Heart left ventricle (tissue), 16 donors: Measurements from ENCODE around the gene RALB. TPM values are rescaled to one million over a fixed set of nuclear protein-coding genes. Genes with fewer than 3 reads are reported as not detected.

Source experiments
- ATAC-seq, 4 donors: fragments of 200-7000 bp; cut with Tn5 transposase; one replicate each; pipeline ENCODE4 v1.9.1; 2020 to 2022; ENCODE audit warnings: moderate library complexity in 4 of 4, mild to moderate bottlenecking in 3 of 4, moderate number of reproducible peaks in 1 of 4
- DNase-seq, 5 donors: peaks; one replicate each; pipeline ENCODE4 v3.0.0-alpha.2; 2020
- H3K27ac ChIP-seq, 12 donors: fragments of 200-600 bp; sonication (generic) in 4 of 12; one replicate each; pipeline versions ENCODE4 v1.5.0 to v1.8.0; 2016 to 2022; ENCODE audit warnings: mild to moderate bottlenecking in 2 of 12
- H3K27me3 ChIP-seq, 9 donors: fragments of 200-600 bp; sonication (generic) in 2 of 9; one replicate each; pipeline versions ENCODE4 v1.5.1 to v1.8.0; 2016 to 2022; ENCODE audit warnings: mild to moderate bottlenecking in 3 of 9
- H3K36me3 ChIP-seq, 9 donors: fragments of 200-600 bp; sonication (generic) in 2 of 9; one replicate each; pipeline versions ENCODE4 v1.5.0 to v1.8.0; 2018 to 2022; ENCODE audit warnings: mild to moderate bottlenecking in 2 of 9
- H3K4me1 ChIP-seq, 12 donors: fragments of 200-600 bp; sonication (generic) in 4 of 12; one replicate each; pipeline versions ENCODE4 v1.5.0 to v1.8.0; 2016 to 2022; ENCODE audit warnings: mild to moderate bottlenecking in 3 of 12
- H3K4me3 ChIP-seq, 12 donors: fragments of 200-600 bp; sonication (generic) in 4 of 12; one replicate each; pipeline versions ENCODE4 v1.5.0 to v1.8.0; 2017 to 2022; ENCODE audit warnings: mild to moderate bottlenecking in 9 of 12, moderate library complexity in 4 of 12
- H3K9me3 ChIP-seq, 12 donors: fragments of 200-600 bp; sonication (generic) in 4 of 12; one replicate each; pipeline versions ENCODE4 v1.5.0 to v1.8.0; 2016 to 2022; ENCODE audit warnings: mild to moderate bottlenecking in 1 of 12
- POLR2A ChIP-seq, 2 donors: fragments of 450-650 bp; IDR thresholded peaks; one replicate each; pipeline ENCODE4 v1.6.1; 2017; ENCODE audit warnings: antibody characterized with exemption in 2 of 2, mild to moderate bottlenecking in 2 of 2, moderate library complexity in 2 of 2
- WGBS, 4 donors: extraction: QIAGEN DNeasy Blood & Tissue Kit in 2 of 4; methylation state at CpG; one replicate each; pipeline versions ENCODE4 v1.1.5 to v1.1.7; 2013 to 2018; 5-methylcytosine and 5-hydroxymethylcytosine counted together
- intact Hi-C, 10 donors: fragments of 100-400 bp; cut with DNase I; formaldehyde crosslinking; loops; one replicate each; pipeline versions ENCODE4 v1.11.1 to v1.14.2; 2022
- polyA plus RNA-seq, 2 donors: library from polyadenylated mRNA; stranded (reverse); fragments of 200-250 nt; gene quantifications; one replicate each; pipeline ENCODE4 v1.2.3, GENCODE V29; 2013
- total RNA-seq, 9 donors: library from RNA; depleted of rRNA in 2 of 9; stranded (reverse); fragments of >200 nt in 2 of 9; fragmentation: NEBNext Ultra II Directional in 3 of 9; extraction: Animal tissue kit (Norgen Biotek cat#: 25700) in 3 of 9; gene quantifications; one replicate each; pipeline versions ENCODE4 v1.1.0 to v1.2.4, GENCODE V29; 2016 to 2023
- TF ChIP-seq, protein P1 (sequence below), 12 donors: fragments of 200-600 bp; sonication (generic) in 4 of 12; IDR thresholded peaks; one replicate each; pipeline versions ENCODE4 v1.5.0 to v1.8.0; 2018 to 2022; ENCODE audit warnings: antibody characterized with exemption in 12 of 12, mild to moderate bottlenecking in 5 of 12
- donor health status: ischemic (EF 13 %, LVEDD 7.1; RV severe dilation, severe dysfunction).
- donor health status: healthy with polysubstance abuse.
- donor health status: DM: no; HTN: yes; CAD: no.
- donor health status: DM: no; HTN: no; CAD: no.
- donor health status: ischemic (EF 25% LVEDD 6.9; RV normal size, moderate dysfunction).
- donor health status: ischemic (EF 25% LVEDD 5.7; RV mildly dilated, moderate dysfunction).
- donor health status: healthy.
- donor health status: DM: yes; HTN: yes; CAD: no.
- donor health status: ischemic (EF 35%, LVEDD 5.7; RV mildly dilated, moderate dysfunction).
- donor health status: nonischemic (EF 11% LVEDD 7.7; RV severe dilation, severe dysfunction).
- donor health status: DM: yes; HTN: yes; CAD: no.
- donor health status: PGD.
- donor health status: ischemic (EF 29% LVEDD 5.4; RV normal size, mild dysfunction).
- donor health status: nonischemic (EF 23%, LVEDD 6.1; RV moderate dilation, normal function).

The RALB gene
- total and polyA plus RNA-seq, 11 donors: 30.5 to 111 (median 45.1) TPM

GRCh38 chr2:120238728-120239487, 13.7 kb upstream of the RALB start:
- 70 to 79% (median 74%) methylated on average over 22 of the region's 22 CpGs for whole genome bisulfite sequencing, 4 donors
- peak in 2 of 5 donors; percentile 47 to 78 for DNase-seq
- peak in 3 of 4 donors; percentile 75 to 83 (median 76) for ATAC-seq
- Histone ChIP-seq H3K27ac (peak overlapping the region in 11 of 12 donors; percentile 18 to 84 (median 68)), H3K27me3 (peaks cover 0 to 4% (median 0%) of the 10 kb centered on the region in 9 donors), H3K36me3 (no peaks in the 10 kb centered on the region), H3K4me3 (peak overlapping the region in 1 of 12 donors; percentile 5), H3K9me3 (no peaks in the 10 kb centered on the region), H3K4me1 (peaks cover 0 to 31% (median 13%) of the 10 kb centered on the region in 12 donors)
- TF ChIP-seq, protein P1, sequence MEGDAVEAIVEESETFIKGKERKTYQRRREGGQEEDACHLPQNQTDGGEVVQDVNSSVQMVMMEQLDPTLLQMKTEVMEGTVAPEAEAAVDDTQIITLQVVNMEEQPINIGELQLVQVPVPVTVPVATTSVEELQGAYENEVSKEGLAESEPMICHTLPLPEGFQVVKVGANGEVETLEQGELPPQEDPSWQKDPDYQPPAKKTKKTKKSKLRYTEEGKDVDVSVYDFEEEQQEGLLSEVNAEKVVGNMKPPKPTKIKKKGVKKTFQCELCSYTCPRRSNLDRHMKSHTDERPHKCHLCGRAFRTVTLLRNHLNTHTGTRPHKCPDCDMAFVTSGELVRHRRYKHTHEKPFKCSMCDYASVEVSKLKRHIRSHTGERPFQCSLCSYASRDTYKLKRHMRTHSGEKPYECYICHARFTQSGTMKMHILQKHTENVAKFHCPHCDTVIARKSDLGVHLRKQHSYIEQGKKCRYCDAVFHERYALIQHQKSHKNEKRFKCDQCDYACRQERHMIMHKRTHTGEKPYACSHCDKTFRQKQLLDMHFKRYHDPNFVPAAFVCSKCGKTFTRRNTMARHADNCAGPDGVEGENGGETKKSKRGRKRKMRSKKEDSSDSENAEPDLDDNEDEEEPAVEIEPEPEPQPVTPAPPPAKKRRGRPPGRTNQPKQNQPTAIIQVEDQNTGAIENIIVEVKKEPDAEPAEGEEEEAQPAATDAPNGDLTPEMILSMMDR (IDR thresholded peaks at IDR 0.05): no peak
- no peak for TF ChIP-seq POLR2A (IDR thresholded peaks at IDR 0.05)
- intact Hi-C loops: no loop called here

DNA sequence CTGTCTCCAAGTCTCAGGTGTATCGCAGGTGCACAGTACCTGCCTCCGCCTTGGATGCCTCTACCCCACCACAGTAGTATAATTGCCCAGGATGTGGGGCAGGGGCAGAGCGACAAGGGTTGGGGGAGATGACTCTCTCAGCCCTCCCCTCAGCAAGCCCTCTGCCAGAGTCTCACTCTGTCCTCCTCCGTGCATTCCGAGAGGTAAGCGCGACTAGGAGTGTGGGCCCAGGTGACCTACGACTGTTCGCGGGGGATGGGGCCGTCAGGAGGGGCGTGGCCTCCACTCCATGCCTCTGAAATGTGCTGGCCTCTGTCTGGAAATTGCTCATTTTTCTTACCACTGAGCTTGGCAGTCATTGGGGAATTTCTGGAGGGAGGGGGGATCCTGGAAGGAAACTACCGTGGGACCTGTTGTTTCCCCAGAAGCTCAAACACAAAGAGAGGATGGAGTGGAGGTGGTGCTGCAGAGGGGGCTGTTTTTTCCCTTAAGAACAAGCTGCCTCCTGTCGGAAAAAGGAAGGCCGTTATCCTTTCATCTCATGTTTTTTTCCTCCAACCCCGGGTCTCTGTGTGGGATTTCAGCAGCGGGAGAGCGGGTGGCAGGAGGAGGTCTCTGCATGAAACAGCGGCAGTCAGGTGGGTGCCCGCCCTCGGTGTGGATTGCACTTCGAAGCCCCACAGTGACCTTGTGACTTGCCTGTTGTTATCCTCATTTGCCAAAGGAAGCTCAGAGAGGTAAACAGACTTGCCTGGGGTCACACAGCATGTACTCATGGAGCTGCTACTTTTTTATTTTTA, 13.0 kb upstream of the RALB start:
- 34 to 45% (median 39%) methylated on average over 21 to 22 of the region's 22 CpGs for WGBS, 4 donors
- Histone ChIP-seq H3K27me3 (peaks cover 0 to 4% (median 0%) of the 10 kb centered on the region in 9 donors), H3K27ac (peak overlapping the region in 11 of 12 donors; percentile 18 to 84 (median 68))

GRCh38 chr2:120240901-120241429, 11.7 kb upstream of the RALB start:
- DNase-seq (no peak), ATAC-seq (no peak)
- H3K27me3 ChIP-seq: peaks cover 0 to 4% (median 0%) of the 10 kb centered on the region in 9 donors
- 65 to 78% (median 76%) methylated on average over 8 to 10 of the region's 10 CpGs for WGBS, 4 donors
- H3K9me3 ChIP-seq: no peaks in the 10 kb centered on the region
- H3K27ac ChIP-seq: peak overlapping the region in 10 of 12 donors; percentile 8 to 79 (median 45)
- intact Hi-C loops: no loop called here
- no peaks in the 10 kb centered on the region for H3K36me3 ChIP-seq
- H3K4me1 ChIP-seq: peaks cover 0 to 33% (median 15%) of the 10 kb centered on the region in 12 donors
- no peak overlapping the region for H3K4me3 ChIP-seq
- no peak for TF ChIP-seq POLR2A (IDR thresholded peaks at IDR 0.05)
- TF ChIP-seq, protein P1 (IDR thresholded peaks at IDR 0.05): no peak

More for the DNA sequence above, 13.0 kb upstream of the RALB start:
- Histone ChIP-seq H3K4me3 (peak overlapping the region in 4 of 12 donors; percentile 5 to 11 (median 6)), H3K9me3 (no peaks in the 10 kb centered on the region), H3K36me3 (no peaks in the 10 kb centered on the region), H3K4me1 (peaks cover 0 to 31% (median 13%) of the 10 kb centered on the region in 12 donors)
- TF ChIP-seq, protein P1 (IDR thresholded peaks at IDR 0.05): peak in 2 of 12 donors; percentile 8 to 39
- no peak for TF ChIP-seq POLR2A (IDR thresholded peaks at IDR 0.05)
- ATAC-seq (peak; percentile 72 to 89 (median 75)), DNase-seq (peak in 4 of 5 donors; percentile 51 to 81 (median 71))
- intact Hi-C loops: no loop called here
